ENCODE data around the gene SARM1.

Gene SARM1

DNA sequence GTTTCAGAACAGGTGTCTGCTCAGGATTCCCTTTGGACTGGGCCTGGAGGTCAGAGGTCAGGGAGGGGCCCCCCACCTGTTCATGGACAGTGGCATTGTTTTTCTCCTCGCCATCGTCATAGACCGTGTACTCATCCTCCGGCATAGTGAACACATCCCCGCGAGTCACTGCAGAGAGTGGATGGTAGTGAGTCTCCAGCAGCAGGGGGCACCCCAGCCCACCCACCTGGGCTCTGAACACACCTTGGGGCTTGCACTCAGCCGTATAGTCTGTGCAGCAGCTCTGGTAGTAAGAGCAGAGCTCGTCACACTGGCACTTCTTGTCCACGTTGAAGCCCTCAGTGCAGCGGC lies 1.8 kb upstream of the SARM1 start:
- DNase-seq = no peak

GRCh38 chr17:28370035-28370743 lies 1.3 kb upstream of the SARM1 start, which contains the start of gene VTN:
VTN (minus strand) TSS chr17:28370307; CDS start chr17:28370203, 104 bp downstream.
- DNase-seq = peak; percentile 12

GRCh38 chr17:28370744-28371103 lies 770 bp upstream of the SARM1 start:
- no peak for DNase-seq

- peak; percentile 24 for DNase-seq
Measured at GRCh38 chr17:28372203-28372944, 880 bp downstream of the SARM1 start.

GRCh38 chr17:28372945-28373274 lies 1.4 kb downstream of the SARM1 start:
- no peak for DNase-seq

GRCh38 chr17:28379814-28380801 lies 8.6 kb downstream of the SARM1 start:
- DNase-seq = peak; percentile 17

- DNase-seq = no peak
Measured at GRCh38 chr17:28381141-28381825, 9.8 kb downstream of the SARM1 start.

- DNase-seq = no peak
Measured at GRCh38 chr17:28384281-28385036, 13.0 kb downstream of the SARM1 start.

DNA sequence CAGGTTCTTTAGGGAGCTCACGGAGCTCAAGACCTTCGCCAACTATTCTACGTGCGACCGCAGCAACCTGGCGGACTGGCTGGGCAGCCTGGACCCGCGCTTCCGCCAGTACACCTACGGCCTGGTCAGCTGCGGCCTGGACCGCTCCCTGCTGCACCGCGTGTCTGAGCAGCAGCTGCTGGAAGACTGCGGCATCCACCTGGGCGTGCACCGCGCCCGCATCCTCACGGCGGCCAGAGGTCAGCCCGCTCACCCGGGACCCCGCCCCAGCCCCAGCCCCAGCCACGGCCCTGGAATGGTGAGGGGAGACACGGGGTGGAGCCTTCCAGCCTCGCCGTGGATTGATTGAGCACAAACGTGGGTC lies 13.5 kb downstream of the SARM1 start:
- no peak for DNase-seq

DNA sequence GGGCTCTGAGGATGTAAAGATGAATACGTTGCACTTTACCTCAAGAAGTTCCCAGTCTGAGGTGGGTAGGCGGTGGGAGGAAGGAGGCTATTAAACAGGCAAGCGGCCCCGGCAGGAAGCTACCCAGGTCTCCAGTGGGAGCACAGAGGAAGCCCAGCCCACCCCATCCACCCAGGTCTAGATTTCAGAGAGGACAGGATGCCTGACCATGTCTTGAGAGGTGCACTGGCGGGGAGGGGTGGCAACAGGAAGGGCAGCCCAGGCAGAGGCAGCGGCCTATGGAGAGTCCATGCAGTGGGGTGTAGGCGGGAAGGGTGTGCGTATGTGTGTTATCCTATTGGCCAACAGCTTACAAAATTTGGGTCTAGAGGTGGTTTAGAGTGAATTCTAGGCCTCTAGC lies 13.9 kb downstream of the SARM1 start:
- no peak for DNase-seq

DNA sequence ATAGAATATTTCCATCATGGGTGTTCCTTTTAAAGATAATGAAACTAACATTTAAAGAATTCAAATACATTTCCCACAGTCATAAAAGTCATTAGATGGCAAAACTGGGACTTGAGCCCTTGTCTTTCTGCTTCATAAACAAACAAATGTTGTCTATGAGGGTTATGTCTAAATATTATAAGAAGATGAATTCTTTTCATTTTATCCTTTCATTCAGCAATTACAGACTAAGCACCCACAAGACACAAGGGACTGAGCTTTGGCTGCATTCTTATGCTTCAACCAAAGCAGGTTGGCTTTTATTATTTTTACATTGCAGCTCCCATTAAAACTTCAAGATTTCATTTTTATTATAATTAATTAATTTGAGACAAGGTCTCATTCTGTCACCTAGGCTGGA lies 14.9 kb downstream of the SARM1 start:
- no peak for DNase-seq

- no peak for DNase-seq
Measured at GRCh38 chr17:28388106-28388505, 16.6 kb downstream of the SARM1 start.

DNA sequence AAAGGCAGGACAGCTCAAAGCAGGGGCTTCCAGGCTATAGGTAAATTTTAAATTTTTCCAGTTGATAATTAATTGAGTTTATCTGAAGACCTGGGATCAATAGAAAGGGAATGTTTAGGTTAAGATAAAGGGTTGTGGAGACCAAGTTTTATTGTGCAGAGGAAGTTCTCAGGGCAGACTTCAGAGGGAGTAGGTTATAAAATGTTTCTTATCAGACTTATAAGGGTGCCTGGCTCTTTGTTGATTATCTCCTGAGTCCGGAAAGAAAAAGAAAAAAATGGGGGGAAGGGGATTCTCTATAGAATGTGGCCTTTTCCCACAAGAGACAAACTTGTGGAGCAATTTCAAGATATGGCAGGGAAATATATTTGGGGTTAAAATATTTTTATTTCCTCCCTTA lies 18.6 kb downstream of the SARM1 start:
- DNase-seq = no peak

DNA sequence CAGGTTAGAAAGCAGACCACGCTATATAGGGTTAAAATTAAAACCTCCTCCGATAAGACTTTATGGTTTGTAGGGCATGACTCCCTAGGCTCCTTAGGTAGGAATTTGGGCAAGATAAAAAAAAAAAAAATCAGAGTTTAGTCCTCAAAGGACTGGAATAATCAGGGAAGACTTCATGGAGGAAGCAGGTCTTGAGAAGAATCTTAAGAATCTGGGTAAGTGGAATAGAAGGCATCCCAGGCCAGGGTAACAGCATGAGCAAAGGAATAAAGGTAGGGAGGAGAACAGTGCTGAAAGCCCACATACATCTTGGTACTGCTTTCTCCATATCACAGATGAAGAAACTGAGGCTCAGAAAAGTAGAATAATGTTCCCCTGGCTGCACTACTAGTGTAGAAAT lies 19.1 kb downstream of the SARM1 start:
- no peak for DNase-seq

GRCh38 chr17:28390984-28391383 lies 19.5 kb downstream of the SARM1 start:
- no peak for DNase-seq

DNA sequence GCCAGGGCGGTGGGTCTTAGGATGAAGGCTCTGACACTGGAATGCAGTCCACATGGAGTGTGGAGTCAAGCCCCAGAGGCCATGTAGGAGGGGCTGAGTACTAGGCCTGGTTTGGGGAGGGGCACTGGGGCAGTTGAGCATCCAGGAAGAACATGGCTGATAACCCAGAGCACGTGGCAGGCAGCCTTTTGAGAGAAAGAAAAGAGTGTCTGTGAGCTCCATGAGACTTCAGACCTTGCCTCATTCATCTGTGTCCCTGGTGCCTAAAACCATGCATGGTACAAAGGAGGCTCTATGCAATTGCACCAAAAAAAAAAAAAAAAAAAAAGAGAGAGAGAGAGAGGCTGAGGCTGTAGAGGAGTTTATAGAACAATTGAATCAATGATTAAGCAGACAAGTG lies 19.9 kb downstream of the SARM1 start:
- no peak for DNase-seq

- no peak for DNase-seq
Measured at GRCh38 chr17:28392491-28392890, 21.0 kb downstream of the SARM1 start.

- peak; percentile 15 for DNase-seq
Measured at GRCh38 chr17:28394337-28395116, 23.0 kb downstream of the SARM1 start.

GRCh38 chr17:28395426-28395825 lies 23.9 kb downstream of the SARM1 start:
- no peak for DNase-seq

DNA sequence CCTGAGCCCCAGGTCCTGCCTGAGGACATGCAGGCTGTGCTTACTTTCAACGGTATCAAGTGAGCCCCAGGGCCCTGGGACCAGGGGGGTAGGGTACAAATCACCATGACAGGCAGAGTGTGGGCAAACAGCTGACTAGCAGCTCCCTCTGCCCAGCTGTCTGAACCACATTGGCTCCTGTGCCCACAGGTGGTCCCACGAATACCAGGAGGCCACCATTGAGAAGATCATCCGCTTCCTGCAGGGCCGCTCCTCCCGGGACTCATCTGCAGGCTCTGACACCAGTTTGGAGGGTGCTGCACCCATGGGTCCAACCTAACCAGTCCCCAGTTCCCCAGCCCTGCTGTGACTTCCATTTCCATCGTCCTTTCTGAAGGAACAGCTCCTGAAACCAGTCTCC lies 24.5 kb downstream of the SARM1 start:
- DNase-seq = no peak

DNA sequence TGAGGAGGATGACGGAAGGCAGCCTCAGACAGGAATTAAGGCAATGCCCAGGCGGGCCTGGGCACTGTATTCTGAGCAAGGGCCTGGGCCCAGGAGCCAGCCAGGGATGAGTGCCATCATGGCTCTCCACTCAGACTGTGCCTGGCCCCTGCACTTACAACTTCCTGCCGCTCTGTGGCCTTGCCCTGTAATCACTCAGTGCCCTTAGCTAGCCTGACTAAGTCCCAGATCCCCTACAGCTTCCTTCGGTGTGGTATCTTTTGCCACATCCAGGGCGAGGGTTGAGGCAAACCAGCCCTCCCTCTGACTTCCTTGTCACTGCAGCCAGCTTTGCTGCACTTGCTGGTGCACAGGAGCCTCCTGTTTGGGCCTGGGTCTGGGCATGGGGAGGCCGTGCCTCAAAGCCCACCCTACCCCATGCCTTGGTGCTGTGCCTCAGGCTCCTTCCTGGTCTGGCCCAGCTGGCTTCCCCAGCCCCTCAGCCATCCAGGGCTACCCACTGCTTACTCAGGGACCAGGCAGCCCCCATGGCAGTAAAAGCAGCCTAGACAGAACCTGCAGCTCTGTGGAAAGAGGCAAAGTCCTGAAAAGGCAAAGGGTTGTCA lies 25.2 kb downstream of the SARM1 start:
- no peak for DNase-seq

Measured in fibroblast of skin of abdomen (primary cell).